ENCODE results near the gene MFSD12. TPM values are rescaled to one million over a fixed set of nuclear protein-coding genes. Genes with fewer than 3 reads are reported as not detected.
A peak's percentile ranks its signal among the peaks of the same experiment; 100 is the strongest.

MFSD12 gene

DNA sequence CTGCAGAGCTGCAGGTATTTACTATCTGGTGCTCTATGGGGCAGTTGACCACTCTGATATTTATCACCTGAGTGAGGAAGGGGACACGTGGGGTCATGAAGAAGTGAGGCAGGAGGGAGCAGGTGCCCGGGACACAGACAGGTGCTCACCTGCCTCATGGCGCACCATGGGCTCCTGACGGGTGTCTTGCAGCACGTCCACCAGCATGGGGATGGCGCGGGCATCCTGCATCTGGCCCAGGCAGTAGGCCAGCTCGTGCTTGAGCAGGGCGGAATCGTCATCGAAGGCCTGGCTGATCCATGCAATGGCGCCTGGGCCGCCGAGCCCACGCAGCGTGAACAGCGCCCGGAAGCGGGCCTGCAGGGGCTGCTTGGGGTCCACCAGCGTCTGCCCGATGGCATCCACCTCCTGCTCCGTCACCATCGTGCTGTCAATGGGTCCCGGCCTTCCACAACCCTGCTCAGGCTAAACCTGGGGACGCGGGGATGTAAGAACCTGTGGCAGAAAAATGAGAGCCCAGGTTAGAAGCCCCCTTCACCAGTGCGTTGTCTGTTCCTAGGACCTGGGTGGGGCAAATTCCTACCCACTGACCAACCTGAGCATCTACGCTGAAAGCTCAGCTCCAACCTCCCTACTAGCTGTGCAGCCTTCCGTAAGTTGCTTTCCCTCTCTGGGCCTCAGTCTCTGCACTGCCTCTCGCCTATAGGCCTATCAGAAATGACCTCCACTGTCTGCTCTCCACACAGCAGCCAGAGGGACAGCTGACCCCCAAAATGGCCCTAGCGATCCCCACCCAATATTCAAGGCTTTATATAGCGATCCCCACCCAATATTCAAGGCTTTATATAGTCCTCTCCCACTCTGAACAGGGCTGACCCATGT lies 60.8 kb downstream of the MFSD12 start:
- no peak overlapping the region for H2BK12ac ChIP-seq (ENCODE audit: low read length)
- no peak overlapping the region for H2BK15ac ChIP-seq (ENCODE audit: low read length)
- H2BK5ac ChIP-seq (ENCODE audit: low read length) = no peak overlapping the region
- H2AK5ac ChIP-seq (ENCODE audit: low read depth, low read length) = no peak overlapping the region
- no peak overlapping the region for H2BK120ac ChIP-seq (ENCODE audit: low read depth, low read length)
- H3K27ac ChIP-seq (replicated peaks; ENCODE audit: low read length) = no peak overlapping the region
- peak overlapping the region; percentile 57 for H3K9ac ChIP-seq (ENCODE audit: low read depth, low read length, poor library complexity)
- no peak overlapping the region for H3K4ac ChIP-seq (ENCODE audit: low read length)
- H3K4me1 ChIP-seq (ENCODE audit: control insufficient read depth in 2 of 2, insufficient read depth in 1 of 2, low read depth in 1 of 2, low read length in 2 of 2) = peaks cover 0 to 3% of the 10 kb centered on the region in 2 donors
- no peak overlapping the region for H3K4me3 ChIP-seq (ENCODE audit: low read length in 2 of 2)
- no peak for DNase-seq (ENCODE audit: low spot score)
- no peak overlapping the region for H4K91ac ChIP-seq (ENCODE audit: low read depth, low read length, poor library complexity)
- peak overlapping the region; percentile 4 for H3K4me2 ChIP-seq (ENCODE audit: insufficient read depth, low read length, poor library complexity, severe bottlenecking)
- H3K79me1 ChIP-seq (ENCODE audit: low read depth, low read length) = peaks cover 5% of the 10 kb centered on the region
- peaks cover 15 to 46% of the 10 kb centered on the region in 2 donors for H3K36me3 ChIP-seq (replicated peaks in 1 of 2; ENCODE audit: control insufficient read depth in 2 of 2, insufficient read depth in 2 of 2, low read length in 2 of 2)
- H4K8ac ChIP-seq (ENCODE audit: low read depth, low read length) = no peak overlapping the region
- H2AFZ ChIP-seq (ENCODE audit: low read length) = no peak overlapping the region
- WGBS, 2 donors (ENCODE audit: extremely low coverage in 2 of 2, insufficient read length in 2 of 2, insufficient replicate concordance in 1 of 2) = no CpG with 5 or more reads among the region's 32 CpGs
- H3K18ac ChIP-seq (ENCODE audit: low read length) = no peak overlapping the region
- H3K14ac ChIP-seq (ENCODE audit: low read length) = no peak overlapping the region
- H3K23ac ChIP-seq (ENCODE audit: low read depth, low read length, poor library complexity) = no peak overlapping the region
- H3K9me3 ChIP-seq (replicated peaks in 1 of 2; ENCODE audit: control insufficient read depth in 2 of 2, insufficient read depth in 1 of 2, low read depth in 1 of 2, low read length in 2 of 2) = peaks cover 0 to 2% of the 10 kb centered on the region in 2 donors
- no peaks in the 10 kb centered on the region for H3K27me3 ChIP-seq (ENCODE audit: control insufficient read depth in 3 of 3, insufficient read depth in 3 of 3, low read depth in 1 of 3, low read length in 3 of 3)

DNA sequence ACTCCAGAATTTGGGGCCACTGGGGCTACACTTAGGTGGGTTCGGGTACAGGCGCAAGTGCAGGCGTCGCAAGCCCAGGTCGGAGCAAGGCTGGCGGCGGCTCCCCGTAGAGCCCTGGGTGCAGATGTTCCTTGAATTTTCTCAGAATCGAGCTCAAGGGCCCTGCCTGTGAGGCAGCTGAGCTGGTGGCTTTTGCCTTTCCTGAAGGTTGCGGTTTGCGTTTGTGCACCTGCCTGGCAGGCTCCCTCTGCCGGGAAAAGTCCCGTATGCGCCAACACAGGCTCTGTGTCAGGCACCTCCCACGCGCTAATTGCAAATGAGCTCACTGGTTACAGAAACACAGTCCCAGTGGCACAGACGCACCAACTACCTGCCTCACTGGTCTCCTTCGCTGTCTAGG lies 62.8 kb downstream of the MFSD12 start:
- Histone ChIP-seq H3K79me1 (ENCODE audit: low read depth, low read length) (peaks cover 3% of the 10 kb centered on the region), H2BK120ac (ENCODE audit: low read depth, low read length) (no peak overlapping the region), H3K23ac (ENCODE audit: low read depth, low read length, poor library complexity) (no peak overlapping the region), H4K8ac (ENCODE audit: low read depth, low read length) (no peak overlapping the region), H2AK5ac (ENCODE audit: low read depth, low read length) (no peak overlapping the region), H4K91ac (ENCODE audit: low read depth, low read length, poor library complexity) (no peak overlapping the region), H3K4me2 (ENCODE audit: insufficient read depth, low read length, poor library complexity, severe bottlenecking) (no peak overlapping the region), H2BK15ac (ENCODE audit: low read length) (no peak overlapping the region), H3K4me1 (ENCODE audit: control insufficient read depth in 2 of 2, insufficient read depth in 1 of 2, low read depth in 1 of 2, low read length in 2 of 2) (no peaks in the 10 kb centered on the region), H3K9ac (ENCODE audit: low read depth, low read length, poor library complexity) (no peak overlapping the region), H2BK12ac (ENCODE audit: low read length) (no peak overlapping the region), H3K27ac (replicated peaks; ENCODE audit: low read length) (no peak overlapping the region), H3K4ac (ENCODE audit: low read length) (no peak overlapping the region), H3K9me3 (replicated peaks in 1 of 2; ENCODE audit: control insufficient read depth in 2 of 2, insufficient read depth in 1 of 2, low read depth in 1 of 2, low read length in 2 of 2) (no peaks in the 10 kb centered on the region), H2AFZ (ENCODE audit: low read length) (no peak overlapping the region), H3K36me3 (replicated peaks in 1 of 2; ENCODE audit: control insufficient read depth in 2 of 2, insufficient read depth in 2 of 2, low read length in 2 of 2) (peaks cover 15 to 49% of the 10 kb centered on the region in 2 donors), H3K14ac (ENCODE audit: low read length) (no peak overlapping the region), H2BK5ac (ENCODE audit: low read length) (no peak overlapping the region), H3K4me3 (ENCODE audit: low read length in 2 of 2) (peak overlapping the region in 1 of 2 donors; percentile 12), H3K18ac (ENCODE audit: low read length) (no peak overlapping the region), H3K27me3 (ENCODE audit: control insufficient read depth in 3 of 3, insufficient read depth in 3 of 3, low read depth in 1 of 3, low read length in 3 of 3) (no peaks in the 10 kb centered on the region)
- no CpG with 5 or more reads among the region's 18 CpGs for WGBS, 2 donors (ENCODE audit: extremely low coverage in 2 of 2, insufficient read length in 2 of 2, insufficient replicate concordance in 1 of 2)
- DNase-seq (ENCODE audit: low spot score) = no peak

Small RNA genes within 50 kb of the gene (small RNA-seq; reads per million reads assigned to genes)
- gene AC005786.1 (ENCODE audit: insufficient read depth) = not detected
- gene RF00212 (ENCODE audit: insufficient read depth) = not detected

Data from neuronal stem cell (in vitro differentiated cells).